NCI-H2107 treated with DMSO at 0.1 percent for 48 hours (cell line): ENCODE measurements around the gene CHST11.

Source experiments
- DNase-seq: peaks from one replicate; lab custom pipeline; 2025; ENCODE audit not compliant: unreplicated experiment; lab: John Stamatoyannopoulos, UW

CHST11 gene

DNA sequence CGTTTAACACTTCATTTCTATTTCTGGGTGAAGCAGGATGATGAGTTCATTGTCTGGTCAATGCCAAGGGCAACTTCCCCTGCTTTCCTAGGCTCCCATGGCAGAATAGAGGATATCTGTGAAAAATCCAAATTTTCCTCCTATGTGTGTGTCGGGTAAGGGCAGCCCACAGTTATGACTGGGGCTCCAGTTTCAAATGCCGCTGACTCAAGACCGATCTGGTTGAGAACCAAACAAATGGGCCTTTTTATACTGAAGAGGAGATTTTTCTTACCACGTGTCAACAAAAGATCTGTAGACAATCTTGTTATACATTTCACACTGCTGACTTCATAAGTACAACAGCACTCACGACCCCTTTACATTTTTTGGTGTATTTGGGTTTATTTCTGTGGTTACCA, 120.8 kb downstream of the CHST11 start:
- DNase-seq: no peak

DNA sequence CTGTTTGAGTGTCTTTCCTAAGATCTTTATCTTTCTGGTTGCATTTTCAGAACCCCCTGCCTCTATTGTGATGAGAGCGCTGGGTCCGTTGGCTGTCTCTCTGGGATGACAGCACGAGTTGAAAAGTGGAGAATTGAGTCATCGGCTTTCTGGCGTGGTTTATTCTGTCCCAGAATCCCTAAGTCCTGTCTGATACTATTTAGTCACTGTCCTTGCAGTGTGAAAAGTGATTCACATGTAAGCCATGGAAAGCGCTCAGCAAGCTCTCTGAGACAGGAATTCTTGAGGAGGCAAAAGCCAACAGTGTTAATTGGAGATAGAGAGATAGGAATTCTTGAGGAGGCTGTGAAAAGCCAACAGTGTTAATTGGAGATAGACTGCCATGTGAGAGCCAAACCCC, 121.7 kb downstream of the CHST11 start:
- DNase-seq: no peak

DNA sequence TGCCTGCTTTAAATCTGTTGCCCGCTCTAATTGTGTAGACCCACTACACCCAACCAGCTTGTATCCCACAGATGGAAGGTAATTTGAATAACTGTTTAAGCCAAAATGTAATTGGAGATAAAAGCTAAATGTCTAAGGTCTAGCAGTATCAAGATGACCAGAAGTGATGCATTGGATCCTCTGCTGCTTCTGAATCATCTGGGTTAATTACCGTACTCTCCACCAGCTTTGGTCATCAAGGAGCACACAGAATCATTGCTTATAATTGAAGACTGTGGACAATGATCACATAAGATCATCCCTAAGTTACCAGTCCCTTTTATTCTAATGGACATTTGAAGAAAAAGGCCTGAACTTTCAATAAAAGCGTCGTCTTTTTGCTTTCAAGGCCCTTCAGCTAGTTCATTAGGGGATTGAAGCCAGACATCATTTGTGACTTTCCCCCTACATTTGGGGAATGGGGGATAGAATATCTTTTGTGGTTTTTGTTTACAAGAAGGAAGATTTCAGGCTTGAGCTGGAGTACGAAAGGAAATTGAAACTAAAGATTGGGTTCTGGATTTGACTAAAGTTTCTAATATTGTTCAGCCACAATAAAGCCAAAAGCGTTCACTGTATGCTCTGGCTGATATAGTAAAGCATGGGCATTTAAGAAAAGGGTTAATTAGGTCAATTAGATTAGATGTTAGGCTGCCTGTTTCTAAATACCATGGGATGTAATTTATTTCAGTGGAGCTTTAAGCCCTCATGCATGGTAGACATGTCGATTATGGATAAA, 123.2 kb downstream of the CHST11 start:
- DNase-seq: no peak

DNA sequence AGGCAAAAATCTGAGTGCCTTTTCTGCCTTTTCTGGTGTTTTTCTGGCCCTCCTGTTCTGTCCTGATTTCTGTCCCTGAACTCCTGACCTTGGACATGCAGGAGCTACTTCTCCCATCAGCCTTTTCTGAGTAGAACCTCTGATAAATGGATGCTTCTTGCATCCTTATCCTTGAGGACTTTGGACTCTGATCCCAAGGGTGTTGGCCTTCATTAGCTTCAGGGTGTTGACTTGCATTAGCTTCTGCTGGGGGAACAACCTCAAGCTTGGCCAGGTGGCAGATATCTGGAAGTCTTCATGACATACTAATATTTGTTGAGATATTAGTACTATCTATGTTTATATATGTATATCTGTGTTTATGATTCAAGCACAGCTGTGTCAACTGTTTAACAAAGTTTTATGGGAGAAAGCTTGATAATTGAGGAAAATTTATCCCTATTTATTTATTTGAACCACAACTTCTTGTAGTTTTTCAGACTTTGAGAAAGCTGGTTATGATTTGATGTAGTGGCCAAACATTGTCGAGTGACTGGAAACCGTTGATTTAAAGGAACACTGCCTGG, 124.3 kb downstream of the CHST11 start:
- DNase-seq: no peak

DNA sequence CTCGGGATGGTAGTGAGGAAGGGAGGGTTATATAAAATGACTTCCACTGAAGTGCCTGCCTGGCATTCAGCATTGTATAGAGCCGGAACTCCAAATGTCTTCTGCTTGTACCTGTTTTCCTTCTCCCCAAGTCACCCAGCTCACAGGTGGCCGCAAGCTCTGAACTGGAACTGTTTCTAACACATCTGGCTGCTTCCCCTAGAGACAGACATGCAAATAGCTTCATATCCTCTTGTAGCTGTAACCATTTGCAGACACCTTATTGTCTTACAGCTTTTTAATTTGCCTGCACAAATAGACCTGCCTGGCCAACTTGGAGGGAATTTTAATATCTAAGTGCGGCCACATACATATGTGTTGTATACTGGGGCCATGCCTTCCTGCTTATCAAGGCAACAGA, 126.0 kb downstream of the CHST11 start:
- DNase-seq: no peak

DNA sequence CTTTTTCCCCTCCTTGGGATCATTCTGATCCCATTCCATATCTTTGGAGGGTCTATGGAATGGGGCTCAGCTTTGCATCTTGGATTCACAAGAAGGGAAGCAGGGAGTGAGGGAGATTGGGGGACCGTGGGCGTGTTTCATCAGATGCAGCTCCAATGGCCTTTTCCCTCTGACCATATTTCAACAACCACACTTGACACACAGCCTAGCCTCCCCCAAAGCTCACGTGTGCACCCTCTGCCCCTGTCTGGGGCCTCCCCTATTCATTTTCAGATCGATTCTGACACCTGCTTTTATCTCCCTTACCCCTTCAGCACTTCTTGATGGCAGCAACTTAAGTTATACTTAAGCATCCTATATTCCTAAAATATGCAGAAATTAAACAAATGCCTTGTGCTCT, 126.6 kb downstream of the CHST11 start:
- DNase-seq: no peak

DNA sequence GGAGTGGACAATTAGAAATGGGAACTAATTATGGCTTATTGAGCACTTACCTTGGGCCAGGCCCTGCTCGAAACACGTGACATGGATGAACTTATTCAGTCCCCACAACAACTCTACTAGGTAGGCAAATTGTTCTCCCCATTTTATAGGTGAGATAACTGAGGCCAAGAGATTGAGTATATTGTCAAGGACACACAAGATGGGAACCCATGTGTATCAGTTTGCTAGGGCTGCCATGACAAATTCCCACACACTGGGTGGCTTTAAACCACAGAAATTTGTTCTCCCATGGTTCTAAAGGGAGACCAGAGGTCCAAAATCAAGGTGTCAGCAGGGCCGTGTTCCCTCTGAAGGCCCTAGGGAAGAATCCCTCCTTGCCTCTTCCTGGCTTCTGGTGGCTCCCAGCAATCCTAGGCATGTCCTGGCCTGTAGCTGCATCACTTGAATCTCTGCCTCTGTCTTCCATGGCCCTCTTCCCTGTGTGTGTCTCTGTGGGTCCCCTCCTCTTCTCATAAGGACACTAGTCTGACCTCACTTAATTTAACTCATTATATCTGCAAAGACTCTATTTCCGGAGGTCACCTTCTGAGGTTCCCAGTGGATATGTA, 128.8 kb downstream of the CHST11 start:
- DNase-seq: no peak

DNA sequence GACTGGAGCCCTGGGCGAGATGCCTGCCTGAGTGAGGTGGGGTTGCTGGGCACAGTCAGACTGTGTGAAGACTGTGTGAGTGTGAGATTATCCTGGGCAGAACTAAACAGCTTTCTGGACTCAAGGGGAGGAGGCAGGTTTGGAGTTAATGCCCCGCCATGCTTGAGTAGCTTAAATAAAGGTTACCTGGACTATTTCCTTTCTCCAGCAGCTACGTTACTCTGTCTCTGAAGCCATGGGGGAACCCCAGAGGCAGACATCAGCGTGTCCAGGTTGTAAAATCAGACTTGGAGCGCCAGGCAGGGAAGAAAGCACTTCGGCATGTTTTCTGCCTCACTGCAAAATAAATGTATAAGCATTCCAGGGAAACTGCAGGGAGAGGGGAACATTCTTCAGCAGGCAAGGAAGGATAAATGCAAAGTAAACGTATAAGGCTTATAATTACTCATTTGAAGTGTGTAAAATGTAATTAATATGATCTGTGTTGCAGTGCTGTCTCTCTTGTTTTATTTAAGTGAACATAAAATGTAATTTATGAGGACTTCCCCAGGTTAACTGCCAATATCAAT, 129.7 kb downstream of the CHST11 start:
- no peak for DNase-seq

DNA sequence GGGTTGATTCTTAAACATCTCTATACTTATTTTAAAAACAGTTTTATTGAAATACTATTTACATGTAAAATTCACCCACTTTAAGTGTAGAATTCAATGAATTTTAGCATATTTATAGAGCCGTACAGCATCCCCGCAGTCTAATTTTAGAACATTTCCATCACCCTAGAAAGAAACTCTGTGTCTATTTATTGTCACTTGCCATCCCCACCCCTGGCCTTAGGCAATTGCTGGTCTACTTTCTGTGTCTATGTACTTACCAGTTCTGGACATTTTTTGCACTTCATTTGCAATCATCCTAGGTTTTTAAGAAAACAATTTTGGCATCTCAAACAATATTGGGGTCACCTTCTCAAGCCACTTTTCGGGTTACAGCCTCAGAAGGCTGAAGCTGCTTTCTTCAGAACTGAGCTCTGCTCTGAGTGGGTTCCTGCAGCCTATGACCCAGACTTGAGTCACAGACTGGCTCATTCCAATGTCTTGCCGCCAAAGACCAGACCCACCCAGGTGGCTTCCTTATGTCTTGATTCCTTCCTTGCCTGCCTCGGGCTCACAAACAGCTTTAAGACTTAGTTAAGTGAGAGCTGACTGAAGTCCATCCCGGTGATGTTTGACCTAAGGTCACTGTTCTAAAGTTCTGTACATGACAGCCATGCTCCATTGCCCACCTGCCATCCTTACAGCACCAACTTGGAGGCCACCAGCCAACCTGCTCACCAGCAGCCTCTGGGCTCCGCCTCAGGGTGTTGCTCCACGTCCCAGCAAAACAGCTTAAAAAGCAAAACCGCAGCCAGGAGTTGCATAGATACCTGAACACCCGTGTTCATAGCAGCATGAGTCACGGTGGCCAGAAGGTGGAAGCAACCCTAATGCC, 131.5 kb downstream of the CHST11 start:
- no peak for DNase-seq

DNA sequence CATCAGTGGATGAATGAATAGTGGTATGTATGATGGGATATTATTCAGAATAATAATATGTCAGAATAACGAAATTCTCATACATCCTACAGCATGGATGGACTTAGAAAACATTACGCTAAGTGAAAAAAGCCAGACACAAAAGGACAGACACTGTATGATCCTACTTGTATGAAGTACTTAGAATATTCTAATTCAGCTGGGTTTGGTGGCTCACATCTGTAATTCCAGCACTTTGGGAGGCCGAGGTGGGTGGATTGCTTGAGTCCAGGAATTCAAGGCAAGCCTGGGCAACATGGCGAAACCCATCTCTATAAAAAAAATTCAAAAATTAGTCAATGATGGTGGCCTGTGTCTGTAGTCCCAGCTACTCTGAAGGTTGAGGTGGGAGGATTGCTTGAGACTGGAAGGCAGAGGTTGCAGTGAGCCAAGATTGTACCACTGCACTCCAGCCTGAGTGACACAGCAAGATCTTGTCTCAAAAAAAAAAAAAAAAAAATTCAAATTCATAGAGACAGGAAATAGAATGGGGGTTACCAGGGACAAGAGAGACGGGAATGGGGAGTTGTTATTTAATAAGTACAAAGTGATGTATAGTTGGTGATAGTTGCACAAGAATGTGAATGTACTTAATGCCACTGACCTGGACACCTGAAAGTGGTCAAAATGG, 132.3 kb downstream of the CHST11 start:
- no peak for DNase-seq

DNA sequence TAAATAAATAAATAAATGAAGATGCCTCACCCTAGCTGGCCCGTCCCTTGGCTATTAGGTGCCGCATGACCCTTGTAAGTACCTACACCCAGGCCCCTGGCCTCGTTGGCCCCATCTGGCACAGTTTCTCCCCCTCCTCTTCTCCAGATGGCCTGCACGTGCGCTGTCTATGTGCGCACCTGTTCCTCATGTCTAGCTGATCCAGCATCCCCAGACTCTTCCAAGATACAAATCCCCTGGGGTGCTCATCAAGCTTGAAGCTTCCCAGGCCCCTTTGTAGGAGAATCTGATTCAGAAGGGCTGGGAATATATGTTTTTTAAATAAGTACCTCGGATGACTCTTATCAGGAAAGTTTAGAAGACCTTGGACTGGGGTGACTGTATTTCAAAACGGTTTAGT, 133.3 kb downstream of the CHST11 start:
- DNase-seq: no peak

DNA sequence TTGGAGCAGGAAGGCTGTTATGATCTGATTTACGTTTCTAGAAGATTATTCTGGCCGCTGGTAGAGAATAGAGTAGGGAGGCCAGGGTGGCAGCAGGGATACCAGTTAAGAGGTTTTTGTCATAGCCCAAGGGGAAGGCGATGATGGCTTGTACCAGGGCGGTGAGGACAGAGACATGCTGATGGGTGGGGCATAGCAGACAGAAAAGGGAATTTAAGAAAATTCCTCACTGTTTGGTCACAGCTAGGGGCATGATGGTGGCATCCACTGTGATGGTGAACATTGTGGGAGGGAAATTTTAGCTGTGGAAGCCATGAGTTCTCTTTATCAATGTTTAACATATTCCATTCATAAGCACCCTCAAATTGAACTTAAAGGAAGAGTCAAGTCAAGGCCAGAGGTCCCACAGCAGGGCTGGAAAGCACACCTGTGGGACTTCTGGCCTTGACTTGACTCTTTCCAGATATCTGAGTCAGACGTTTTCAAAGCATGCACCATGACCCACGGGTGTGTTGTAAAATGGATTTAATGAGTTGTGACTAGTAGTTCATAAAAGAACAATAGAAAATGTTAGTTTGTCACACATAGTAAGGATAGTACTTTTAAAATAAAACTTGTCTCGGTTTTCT, 134.6 kb downstream of the CHST11 start:
- no peak for DNase-seq

DNA sequence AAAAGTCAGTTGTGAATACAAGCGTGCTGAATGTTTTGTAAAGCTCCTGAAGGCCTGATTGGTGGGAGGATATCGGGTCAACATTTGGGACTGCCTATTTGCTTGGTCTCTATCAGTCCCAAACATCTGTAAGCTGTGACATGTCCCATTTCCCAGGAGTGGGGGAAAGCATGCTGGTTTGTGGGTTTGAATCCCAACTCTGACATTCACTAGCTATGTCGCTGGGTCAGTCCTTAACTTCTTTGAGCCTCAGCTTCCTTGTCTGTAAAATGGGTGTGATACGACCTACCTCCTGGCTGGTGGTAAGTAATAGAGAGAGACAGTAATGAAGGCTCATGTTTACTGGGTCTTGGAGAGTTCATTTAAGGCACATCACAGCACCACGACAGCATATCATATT, 136.7 kb downstream of the CHST11 start:
- DNase-seq: no peak

DNA sequence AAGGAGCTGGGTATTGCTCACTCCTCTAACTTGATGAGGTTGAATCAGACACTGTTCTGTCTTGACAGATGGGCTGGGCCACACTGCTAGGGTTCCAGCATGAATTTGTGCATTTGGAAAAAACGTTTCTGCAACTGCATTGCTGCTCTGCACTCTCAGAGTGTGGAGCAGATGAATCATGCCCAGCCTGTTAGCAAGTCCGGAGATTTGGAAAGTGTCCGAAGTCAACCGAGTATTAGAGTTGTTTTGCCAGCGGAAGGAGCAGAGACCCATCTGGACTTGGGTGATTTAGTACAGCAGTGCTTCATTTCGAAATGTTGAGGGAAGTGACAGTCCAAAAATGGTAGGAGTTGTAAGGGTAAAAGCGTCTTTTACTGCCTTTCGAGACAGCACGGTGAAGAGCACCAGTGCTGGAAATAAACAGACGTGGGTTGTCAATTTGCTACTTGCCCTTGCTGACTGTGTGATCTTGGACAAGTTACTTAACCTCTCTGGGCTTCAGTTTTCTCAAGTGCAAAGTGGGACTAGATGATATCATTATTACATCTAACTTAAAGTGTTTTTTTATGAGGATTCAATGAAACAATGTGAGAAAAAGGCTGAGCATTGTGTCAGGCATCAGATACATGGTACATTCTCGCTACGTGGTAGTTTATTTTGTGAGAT, 139.5 kb downstream of the CHST11 start:
- DNase-seq: no peak

DNA sequence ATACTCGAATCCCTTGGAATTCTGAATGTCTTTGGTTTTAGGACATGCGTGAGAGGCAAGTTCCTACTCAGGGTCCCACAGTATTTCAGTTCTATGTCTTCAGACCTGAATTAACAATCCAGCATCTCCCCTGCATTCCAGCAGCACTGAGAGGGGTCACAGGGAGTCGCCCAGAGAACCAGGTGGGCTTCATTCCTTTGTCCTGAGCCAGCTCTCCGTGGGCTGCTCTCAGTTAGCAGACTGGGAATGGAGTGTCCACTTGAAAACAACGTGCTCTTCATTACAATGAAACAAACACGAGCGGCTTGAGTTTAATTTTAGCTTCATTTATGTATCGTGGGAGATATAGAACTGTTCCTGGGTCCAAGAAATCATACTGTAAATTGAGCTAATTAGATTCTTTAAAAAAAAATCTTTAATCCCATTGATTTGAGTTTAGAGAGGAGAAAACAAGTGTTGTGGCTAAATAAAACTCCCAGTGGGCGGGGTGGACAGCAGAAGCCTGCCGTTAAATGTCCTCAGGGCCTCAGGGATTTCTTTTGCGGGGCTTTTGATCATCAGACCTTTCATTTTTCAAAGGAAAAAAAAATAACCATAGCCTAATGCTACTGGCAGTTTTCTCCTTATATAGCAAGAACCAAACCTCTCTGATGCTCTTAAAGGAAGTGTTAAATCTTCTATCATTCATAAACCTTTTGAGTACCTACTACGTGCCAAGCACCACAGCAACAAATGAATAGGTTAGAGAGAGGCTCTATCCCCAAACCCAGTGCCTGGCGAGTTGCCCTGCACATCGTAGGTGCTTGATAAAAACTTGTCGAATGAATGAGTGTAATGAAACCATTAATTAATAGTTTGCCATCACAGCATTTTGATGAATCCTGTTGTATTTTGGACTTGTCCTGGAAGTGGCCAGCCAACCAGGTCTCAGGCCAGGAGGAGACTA, 140.4 kb downstream of the CHST11 start:
- DNase-seq: no peak

DNA sequence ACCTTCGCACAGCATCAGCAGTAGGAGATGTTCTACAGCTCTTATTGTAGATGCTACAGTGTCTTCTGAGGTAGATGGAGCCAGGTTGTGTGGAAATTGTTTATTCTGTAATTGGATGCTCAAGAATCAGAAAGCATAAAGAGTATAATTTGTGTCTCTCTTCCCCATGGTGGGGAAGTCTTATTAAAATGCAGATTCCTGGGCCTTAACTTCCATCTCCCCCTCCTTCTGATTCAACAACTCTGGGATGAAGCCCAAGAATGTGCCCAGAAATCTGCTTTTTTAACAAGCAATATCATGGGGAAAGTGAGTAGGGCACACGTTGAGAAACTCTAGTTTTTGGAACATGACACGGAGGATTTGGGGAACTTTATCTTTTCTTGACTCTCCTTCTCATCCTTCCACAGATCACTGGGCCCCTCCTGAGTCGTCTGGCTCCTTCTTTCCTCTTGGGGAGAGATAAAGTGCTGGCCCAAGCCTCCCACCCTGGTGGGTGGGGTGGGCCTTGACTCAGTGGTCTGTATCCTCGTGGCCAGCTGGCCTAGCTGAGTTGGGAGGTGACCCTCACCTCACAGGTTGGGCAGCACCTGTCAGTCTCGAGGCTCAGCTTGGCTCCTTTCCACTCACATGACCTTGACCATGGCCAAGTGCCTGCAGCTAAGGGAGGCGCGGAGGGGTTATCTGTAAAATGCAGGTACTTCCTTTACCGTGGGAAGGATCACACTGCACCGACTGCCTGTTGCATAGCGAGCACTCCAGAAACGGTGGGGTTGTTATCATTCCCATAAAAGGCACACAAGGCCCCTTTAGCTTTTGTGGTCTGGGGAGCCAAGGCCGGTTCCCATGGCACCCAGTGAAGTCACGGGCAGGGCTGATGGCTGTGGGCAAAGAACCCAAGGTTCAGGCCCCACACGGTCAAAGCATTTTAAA, 141.9 kb downstream of the CHST11 start:
- no peak for DNase-seq

DNA sequence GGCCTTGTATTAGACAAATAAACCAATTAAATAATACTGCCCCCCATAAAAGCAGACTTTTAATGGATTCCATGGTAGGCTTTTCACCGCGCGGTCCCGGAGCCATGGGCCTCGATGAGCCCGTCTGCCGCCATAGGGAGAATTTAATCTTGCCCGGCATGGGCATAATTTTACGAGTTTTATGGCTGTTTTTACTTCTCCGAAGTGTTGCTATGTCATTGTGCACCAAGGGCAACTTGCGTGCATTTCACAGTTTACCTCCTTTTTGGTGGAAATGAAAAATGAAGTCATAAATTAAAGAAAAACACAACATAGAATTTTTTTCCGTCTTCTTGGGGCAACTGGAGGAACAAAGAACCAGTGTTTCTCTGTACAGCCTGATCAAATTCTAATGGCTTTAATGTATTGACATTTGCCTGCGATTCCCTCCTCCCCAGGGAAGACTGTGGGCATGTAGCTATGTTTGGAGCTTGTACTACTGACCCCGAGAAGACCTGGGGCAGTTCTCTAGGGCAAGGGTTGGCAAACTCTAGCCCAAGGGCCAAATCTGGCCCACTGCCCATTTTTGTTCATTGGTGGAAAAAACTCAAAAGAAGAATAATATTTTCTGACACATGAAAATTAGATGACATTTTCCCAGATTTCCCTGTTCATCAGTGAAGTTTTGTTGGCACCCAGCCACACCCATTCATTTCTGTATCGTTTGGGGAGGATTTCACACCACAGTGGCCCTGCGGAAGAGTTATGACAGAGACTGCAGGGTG, 142.7 kb downstream of the CHST11 start:
- no peak for DNase-seq
